GM18907 (cell line): ENCODE data around the gene AGFG2.
"Not testable (repeated sequence)": the region's sequence is repeated elsewhere in the genome, so short reads cannot be mapped to it uniquely, and the experiment has no call there.

ENCODE experiments used
- ATAC-seq: cut with Tn5 transposase; IDR thresholded peaks from one replicate; pipeline ENCODE4 v1.9.1; 2021; ENCODE audit warnings: mild to moderate bottlenecking, moderate library complexity; ENCODE audit not compliant: unreplicated experiment

The AGFG2 gene

GRCh38 chr7:100519580-100519979 is 19.4 kb upstream of the AGFG2 start:
- no peak for ATAC-seq

DNA sequence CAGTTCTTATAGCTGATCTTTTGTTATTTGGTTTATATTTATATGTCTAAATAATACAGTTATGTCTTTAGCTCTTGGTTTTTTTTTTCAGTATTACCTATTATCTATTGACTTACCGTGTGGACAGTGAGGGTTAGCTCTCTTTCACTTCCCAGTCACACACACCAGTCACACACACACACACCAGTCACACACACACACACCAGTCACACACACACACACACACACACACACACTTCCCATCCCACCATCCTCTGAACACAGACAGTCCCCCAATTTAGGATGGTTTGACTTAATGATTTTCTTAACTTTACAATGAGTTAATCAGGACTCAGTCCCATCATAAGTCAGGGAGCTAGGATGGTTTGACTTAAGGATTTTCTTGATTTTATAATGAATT is 18.9 kb upstream of the AGFG2 start:
- ATAC-seq = no peak

- ATAC-seq = no peak
Observed at GRCh38 chr7:100521076-100521475, 17.9 kb upstream of the AGFG2 start.

DNA sequence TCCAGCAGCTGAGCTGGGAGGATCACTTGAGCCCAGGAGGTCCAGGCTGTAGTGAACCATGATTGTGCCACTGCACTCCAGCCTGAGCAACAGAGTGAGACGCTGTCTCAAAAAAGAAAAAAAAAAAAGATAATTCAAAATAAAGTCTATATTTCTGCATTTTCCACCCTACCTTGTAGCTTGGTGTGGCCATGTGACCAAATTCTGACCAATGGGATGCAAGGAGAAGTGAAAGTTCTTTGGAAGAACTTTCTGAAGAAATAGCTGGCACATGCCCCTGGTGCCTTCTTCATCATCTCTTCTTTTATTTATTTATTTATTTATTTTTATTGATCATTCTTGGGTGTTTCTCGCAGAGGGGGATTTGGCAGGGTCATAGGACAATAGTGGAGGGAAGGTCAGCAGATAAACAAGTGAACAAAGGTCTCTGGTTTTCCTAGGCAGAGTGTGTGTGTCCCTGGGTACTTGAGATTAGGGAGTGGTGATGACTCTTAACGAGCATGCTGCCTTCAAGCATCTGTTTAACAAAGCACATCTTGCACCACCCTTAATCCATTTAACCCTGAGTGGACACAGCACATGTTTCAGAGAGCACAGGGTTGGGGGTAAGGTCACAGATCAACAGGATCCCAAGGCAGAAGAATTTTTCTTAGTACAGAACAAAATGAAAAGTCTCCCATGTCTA is 17.0 kb upstream of the AGFG2 start:
- ATAC-seq = not testable (repeated sequence)

DNA sequence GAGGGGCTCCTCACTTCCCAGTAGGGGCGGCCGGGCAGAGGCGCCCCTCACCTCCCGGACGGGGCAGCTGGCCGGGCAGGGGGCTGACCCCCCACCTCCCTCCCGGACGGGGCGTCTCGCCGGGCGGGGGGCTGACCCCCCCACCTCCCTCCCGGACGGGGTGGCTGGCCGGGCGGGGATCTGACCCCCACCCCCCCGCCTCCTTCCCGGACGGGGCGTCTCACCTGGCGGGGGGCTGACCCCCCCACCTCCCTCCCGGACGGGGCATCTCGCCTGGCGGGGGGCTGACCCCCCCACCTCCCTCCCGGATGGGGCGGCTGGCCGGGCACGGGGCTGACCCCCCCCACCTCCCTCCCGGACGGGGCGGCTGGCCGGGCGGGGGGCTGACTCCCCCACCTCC is 15.8 kb upstream of the AGFG2 start:
- ATAC-seq = not testable (repeated sequence)

DNA sequence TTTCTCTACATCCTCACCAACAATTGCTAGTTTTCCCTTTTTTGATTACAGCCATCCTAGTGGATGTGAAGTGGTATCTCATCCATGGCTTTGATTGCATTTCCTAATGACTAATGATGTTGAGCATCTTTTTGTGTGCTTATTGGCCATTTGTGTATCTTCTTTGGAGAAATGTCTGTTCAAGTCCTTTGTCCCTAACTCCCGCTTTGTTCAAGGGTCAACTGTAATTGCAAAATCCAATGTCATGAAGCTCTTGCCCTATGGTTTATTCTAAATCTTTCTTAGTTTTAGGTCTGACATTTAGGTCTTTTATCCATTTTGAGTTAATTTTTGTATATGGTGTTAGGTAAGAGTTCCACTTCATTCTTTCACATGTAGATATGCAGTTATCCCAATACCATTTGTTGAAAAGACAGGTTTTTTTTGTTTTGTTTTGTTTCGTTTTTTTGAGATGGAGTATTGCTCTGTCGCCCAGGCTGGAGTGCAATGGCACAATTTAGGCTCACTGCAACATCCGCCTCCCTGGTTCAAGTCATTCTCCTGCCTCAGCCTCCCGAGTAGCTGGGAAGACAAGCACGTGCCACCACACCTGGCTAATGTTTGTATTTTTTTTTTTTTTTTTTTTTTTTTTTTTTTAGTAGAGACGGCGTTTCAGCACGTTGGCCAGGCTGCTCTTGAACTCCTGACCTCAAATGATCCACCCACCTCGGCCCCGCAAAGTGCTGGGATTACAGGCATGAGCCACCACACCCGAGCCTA is 10.7 kb upstream of the AGFG2 start:
- ATAC-seq = not testable (repeated sequence)

DNA sequence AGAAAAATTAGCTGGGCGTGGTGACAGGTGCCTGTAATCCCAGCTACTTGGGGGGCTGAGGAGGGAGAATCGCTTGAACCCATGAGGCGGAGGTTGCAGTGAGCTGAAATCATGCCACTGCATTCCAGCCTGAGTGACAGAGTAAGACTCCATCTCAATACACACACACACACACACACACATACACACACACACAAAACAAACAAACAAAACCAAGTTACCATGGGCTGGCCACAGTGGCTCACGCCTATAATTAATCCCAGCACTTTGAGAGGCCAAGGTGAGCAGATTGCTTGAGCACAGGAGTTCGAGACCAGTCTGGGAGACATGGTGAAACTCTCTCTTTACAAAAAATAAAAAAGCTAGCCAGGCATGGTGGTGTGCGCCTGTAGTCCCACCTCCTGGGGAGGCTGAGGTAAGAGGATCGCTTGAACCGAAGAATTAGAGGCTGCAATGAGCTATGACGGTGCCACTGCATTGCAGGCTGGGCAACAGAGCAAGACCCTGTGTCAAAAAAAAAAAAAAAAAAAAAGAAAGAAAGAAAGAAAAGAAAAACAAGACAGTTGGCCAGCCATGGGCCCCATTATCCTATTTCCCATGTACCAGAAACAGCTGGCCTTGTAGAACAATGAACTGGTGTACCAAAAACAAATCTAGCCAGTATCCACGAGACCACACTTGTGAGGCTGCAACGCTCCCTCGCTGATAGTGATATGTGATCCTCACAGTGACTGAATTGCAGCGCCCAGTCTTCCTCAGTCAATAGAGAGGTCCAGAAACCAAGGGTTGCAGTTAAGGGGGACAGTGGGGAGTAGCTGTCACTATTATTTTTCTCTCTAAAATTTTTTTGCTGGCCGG is 6.6 kb upstream of the AGFG2 start:
- ATAC-seq = no peak

DNA sequence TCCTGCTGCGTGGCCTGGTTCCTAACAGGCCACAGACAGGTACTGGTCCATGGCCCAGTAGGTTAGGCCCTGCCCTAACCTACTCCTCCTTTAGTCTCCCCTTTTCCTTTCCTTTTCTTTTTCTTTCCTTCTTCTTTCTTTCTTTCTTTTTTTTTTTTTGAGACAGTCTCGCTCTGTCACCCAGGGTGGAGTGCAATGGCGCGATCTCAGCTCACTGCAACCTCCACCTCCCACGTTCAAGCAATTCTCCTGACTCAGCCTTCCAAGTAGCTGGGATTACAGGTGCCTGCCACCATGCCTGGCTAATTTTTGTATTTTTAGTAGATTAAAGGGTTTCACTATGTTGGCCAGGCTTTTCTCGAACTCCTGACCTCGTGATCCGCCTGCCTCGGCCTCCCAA is 3.0 kb upstream of the AGFG2 start:
- not testable (repeated sequence) for ATAC-seq

GRCh38 chr7:100536695-100537094 is 2.3 kb upstream of the AGFG2 start:
- ATAC-seq = not testable (repeated sequence)

DNA sequence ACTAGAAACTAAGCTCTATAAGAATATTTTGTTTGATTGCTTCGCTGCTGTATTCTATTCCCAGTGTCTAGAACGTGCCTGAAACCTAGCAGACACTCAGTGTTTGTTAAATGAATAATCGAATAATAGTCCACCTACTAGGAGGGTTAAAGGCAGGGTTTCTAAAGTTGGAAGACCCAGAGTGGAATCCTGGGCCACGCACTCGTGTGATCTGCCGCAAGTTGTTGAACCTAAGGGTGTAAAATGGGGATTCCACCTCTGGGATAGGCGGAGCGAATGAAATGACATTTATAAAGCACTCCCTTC is 702 bp upstream of the AGFG2 start:
- ATAC-seq = peak; percentile 1

DNA sequence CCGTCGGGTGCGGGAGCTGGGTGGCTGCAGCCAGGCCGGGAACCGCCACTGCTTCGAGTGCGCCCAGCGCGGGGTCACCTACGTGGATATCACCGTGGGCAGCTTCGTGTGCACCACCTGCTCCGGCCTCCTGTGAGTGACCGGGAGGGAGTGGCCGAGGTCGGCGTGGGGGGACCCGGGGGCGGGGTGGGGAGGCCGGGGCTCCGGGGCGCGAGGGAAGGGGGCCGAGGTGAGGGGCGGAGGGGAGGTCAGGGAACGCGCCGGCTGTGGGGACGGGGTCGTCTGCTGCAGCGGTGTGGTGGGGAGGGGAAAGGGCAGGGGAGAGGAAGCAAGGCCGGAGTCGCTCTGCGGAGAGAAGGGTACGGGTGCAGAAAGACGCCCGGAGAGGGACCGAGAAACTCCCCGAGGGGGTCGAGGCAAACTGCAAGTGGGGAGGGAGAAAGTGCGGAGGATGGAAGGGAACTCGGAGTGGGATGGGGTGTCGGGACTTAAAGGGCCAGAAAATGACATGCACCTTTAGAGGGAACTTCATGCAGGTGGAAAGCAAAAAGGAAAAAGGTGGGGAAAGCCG is 518 bp downstream of the AGFG2 start:
- no peak for ATAC-seq

DNA sequence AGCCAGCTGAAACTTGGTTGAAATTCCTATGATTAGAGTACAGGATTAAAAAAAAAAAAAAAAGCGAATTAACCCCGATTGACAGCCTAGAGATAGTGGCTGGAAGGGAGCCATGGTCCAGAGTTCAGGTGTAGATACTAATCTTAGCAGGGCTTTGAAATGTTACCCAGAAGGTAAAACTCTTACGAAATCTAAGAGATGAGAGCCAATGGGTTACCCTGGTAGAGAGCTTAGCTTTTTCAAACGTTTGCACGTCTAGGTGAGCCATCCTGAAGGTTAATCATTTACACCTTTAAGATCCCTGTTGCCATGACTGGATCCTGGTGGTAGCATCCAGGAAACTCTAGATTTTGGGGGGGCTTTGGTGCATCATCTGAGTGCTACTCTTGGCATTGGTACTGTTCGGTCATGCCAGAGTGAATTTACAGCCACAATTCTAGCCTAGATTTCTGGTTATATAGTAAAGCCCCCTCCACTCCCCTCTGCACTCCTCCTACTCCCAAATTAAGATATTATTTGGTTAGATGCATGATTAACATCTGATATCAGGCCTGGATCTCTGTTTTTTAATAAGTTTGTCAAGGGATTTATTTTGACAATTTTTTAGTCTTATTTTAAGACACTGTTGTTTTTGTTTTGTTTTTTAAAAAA is 1.2 kb downstream of the AGFG2 start:
- no peak for ATAC-seq

DNA sequence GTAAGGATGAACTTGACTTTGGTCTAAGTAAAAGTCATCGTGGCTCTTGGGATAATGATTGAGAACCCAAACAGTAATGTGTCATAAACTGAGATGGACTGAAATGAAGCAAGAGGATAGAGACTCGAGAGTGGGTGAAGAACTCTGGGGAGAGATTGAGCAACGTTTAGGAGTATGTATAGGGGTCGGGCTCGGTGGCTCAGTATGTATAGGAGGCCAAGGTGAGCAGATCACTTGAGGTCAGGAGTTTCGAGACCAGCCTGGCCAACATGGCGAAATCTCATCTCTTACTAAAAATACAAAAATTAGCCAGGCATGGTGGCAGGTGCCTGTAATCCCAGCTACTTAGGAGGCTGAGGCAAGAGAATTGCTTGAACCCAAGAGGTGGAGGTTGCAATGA is 2.3 kb downstream of the AGFG2 start:
- not testable (repeated sequence) for ATAC-seq

DNA sequence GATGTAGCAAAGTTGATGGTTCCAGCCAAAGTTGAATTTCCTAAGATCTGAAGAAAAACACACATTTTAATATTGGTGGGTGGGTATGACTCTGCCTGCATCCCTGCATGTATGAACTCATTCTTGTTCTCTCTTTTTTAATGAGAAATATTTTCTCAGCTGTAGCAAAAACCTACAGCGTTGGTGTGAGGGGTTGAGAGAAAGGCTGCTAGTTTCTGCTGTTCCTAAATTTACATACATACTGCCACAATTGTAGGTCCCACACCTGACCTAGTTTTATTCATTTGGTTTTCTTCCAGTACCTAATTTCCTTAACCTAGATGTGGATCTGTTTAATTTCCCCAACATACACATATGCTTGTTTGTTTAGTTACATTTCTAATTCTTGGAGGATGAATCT is 4.6 kb downstream of the AGFG2 start:
- ATAC-seq = no peak

- ATAC-seq = no peak
Observed at GRCh38 chr7:100544386-100544785, 5.4 kb downstream of the AGFG2 start.

- no peak for ATAC-seq
Observed at GRCh38 chr7:100544967-100545359, 6.0 kb downstream of the AGFG2 start.

DNA sequence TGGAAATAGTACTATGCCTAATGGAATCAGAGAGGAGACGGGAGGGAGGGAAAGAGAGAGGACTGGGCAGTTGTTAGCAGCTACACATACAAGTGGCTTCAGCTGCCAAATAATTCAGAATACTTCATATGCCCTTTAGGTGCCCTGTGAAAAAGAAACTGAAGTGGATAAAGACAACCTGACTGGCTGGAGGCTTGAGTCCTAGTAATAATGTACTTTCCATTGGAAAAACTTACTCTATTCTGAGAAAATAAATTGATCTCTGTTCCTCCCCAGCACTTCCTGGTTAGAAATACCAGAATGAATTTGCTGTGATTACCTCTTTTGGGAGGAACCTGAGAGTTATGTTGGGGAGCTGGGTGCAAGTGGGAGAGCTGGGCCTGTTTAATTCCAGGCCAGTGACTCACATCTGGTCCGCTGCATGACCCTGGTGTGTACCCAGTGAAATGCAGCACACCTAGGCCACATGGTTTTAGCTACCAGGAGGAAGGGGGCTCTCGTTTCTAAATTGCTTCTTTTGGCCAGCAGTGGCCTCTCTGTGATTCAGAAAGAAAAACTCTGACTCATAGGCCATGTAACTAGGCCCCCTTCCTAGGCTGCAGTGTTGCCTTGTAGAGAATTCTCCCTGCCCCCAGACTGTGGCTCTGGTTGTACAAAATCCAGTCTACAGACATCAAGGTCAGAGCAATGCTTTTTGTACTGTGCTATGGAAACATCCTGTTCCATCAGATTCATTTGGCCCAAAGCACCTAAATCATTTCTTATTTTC is 6.5 kb downstream of the AGFG2 start:
- ATAC-seq = peak; percentile 48

GRCh38 chr7:100546129-100546925 is 7.3 kb downstream of the AGFG2 start:
- no peak for ATAC-seq
